Neural progenitor cell (in vitro differentiated cells): ENCODE results near the gene CGB2. TPM values are rescaled to one million over a fixed set of nuclear protein-coding genes. Genes with fewer than 3 reads are reported as not detected.
A peak's percentile ranks its signal among the peaks of the same experiment; 100 is the strongest.
"Not testable (repeated sequence)": the region's sequence is repeated elsewhere in the genome, so short reads cannot be mapped to it uniquely, and the experiment has no call there.

ENCODE experiments used
- DNase-seq: peaks from one replicate; pipeline ENCODE4 v3.0.0-alpha.2; 2016; ENCODE audit warnings: low spot score
- H2AFZ ChIP-seq: fragments of 200-600 bp; sonication (generic); replicated peaks from 2 replicates; pipeline ENCODE4 v1.6.1; 2016; ENCODE audit warnings: antibody characterized with exemption
- H3F3A ChIP-seq: fragments of 200-600 bp; sonication (generic); 2 replicates; pipeline ENCODE4 v1.6.1; 2016; ENCODE audit warnings: antibody characterized with exemption, low read depth
- H3K27ac ChIP-seq: fragments of 200-600 bp; sonication (generic); 2 replicates; pipeline ENCODE4 v1.5.1; 2016; ENCODE audit warnings: mild to moderate bottlenecking
- H3K27me3 ChIP-seq: fragments of 200-600 bp; sonication (generic); 2 replicates; pipeline ENCODE4 v1.6.1; 2016; ENCODE audit warnings: mild to moderate bottlenecking, moderate library complexity
- H3K36me3 ChIP-seq: fragments of 200-600 bp; sonication (generic); 2 replicates; pipeline ENCODE4 v1.5.1; 2016
- H3K4me1 ChIP-seq: fragments of 200-600 bp; sonication (generic); 2 replicates; pipeline ENCODE4 v1.6.1; 2016; ENCODE audit warnings: mixed run types
- H3K4me2 ChIP-seq: fragments of 200-600 bp; sonication (generic); 2 replicates; pipeline ENCODE4 v1.6.1; 2016
- H3K4me3 ChIP-seq: fragments of 200-600 bp; sonication (generic); 2 replicates; pipeline ENCODE4 v1.5.1; 2016
- H3K79me2 ChIP-seq: fragments of 200-600 bp; sonication (generic); 2 replicates; pipeline ENCODE4 v1.6.1; 2016; ENCODE audit warnings: low read depth
- H3K9ac ChIP-seq: fragments of 200-600 bp; sonication (generic); 2 replicates; pipeline ENCODE4 v1.6.1; 2016
- H3K9me3 ChIP-seq: fragments of 200-600 bp; sonication (generic); 2 replicates; pipeline ENCODE4 v1.5.1; 2016; ENCODE audit warnings: low read depth
- H4K20me1 ChIP-seq: fragments of 200-600 bp; sonication (generic); 2 replicates; pipeline ENCODE4 v1.6.1; 2016; ENCODE audit warnings: low read depth
- H3K27ac Mint-ChIP-seq: 3 replicates; pipeline ENCODE4 v1.8.0; 2021; ENCODE audit warnings: mixed read lengths
- H3K27me3 Mint-ChIP-seq: 2 replicates; pipeline ENCODE4 v1.8.0; 2022; ENCODE audit warnings: low read depth, mild to moderate bottlenecking, inconsistent platforms, moderate library complexity, mixed read lengths; ENCODE audit not compliant: insufficient read depth
- H3K36me3 Mint-ChIP-seq: 3 replicates; pipeline ENCODE4 v1.8.0; 2021; ENCODE audit warnings: mixed read lengths
- H3K4me1 Mint-ChIP-seq: 3 replicates; pipeline ENCODE4 v1.8.0; 2021; ENCODE audit warnings: mixed read lengths
- H3K4me3 Mint-ChIP-seq: 3 replicates; pipeline ENCODE4 v1.8.0; 2021; ENCODE audit warnings: mild to moderate bottlenecking, moderate library complexity, mixed read lengths
- H3K9me3 Mint-ChIP-seq: 3 replicates; pipeline ENCODE4 v1.8.0; 2020; ENCODE audit warnings: mixed read lengths
- CTCF ChIP-seq: fragments of 200-600 bp; sonication (generic); IDR thresholded peaks from 2 replicates; pipeline ENCODE4 v1.5.1; 2017; ENCODE audit warnings: antibody characterized with exemption, mild to moderate bottlenecking
- EZH2 ChIP-seq: fragments of 200-600 bp; sonication (generic); IDR thresholded peaks from 2 replicates; pipeline ENCODE4 v1.6.1; 2017; ENCODE audit warnings: antibody characterized with exemption, mild to moderate bottlenecking, moderate library complexity
- EZH2phosphoT487 ChIP-seq: fragments of 200-600 bp; sonication (generic); IDR thresholded peaks from 2 replicates; pipeline ENCODE4 v1.6.1; 2017; ENCODE audit warnings: antibody characterized with exemption
- total RNA-seq: library from RNA; depleted of rRNA; stranded (reverse); fragments of >200 nt; gene quantifications from 2 replicates; pipeline ENCODE4 v1.2.3, GENCODE V29; 2015; ENCODE audit warnings: low replicate concordance

Gene CGB2
- total RNA-seq, 1 donor from 2014 or later: not detected

DNA sequence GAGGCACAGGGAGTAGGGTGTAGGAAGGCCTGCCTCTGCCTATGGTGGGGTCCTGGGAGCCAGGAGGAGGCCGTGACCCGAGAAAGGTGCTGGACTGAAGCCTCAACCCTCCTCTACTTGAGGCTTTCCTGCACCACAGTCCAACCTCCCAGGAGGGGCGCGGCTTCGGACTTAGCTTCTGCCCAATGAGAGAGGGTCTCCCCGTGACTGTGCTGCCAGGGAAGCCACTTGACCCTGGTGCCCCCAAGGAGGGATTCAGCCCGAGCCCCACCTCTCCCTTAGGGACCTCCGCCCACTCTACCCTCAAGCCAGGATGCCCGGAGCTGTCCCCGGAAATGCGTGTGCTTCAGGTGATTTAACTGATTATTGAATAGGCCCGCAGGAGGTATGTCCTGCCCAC lies 17.3 kb downstream of the CGB2 start, which contains the start of gene CGB8:
TSS of gene CGB8 (minus strand) at position 101 of the 400 bp plus-strand sequence. CDS start 372 bp downstream, outside the sequence.
- not testable (repeated sequence) for H4K20me1 ChIP-seq, H3K27ac ChIP-seq, H3K9me3 Mint-ChIP-seq, H3K4me1 ChIP-seq, H3K4me3 ChIP-seq, H3K36me3 Mint-ChIP-seq, H3K27me3 Mint-ChIP-seq, H3K79me2 ChIP-seq, H3F3A ChIP-seq, DNase-seq, H3K27me3 ChIP-seq, H3K4me1 Mint-ChIP-seq, H3K9me3 ChIP-seq, H3K9ac ChIP-seq, H3K36me3 ChIP-seq, H2AFZ ChIP-seq, H3K4me2 ChIP-seq, H3K27ac Mint-ChIP-seq, H3K4me3 Mint-ChIP-seq

DNA sequence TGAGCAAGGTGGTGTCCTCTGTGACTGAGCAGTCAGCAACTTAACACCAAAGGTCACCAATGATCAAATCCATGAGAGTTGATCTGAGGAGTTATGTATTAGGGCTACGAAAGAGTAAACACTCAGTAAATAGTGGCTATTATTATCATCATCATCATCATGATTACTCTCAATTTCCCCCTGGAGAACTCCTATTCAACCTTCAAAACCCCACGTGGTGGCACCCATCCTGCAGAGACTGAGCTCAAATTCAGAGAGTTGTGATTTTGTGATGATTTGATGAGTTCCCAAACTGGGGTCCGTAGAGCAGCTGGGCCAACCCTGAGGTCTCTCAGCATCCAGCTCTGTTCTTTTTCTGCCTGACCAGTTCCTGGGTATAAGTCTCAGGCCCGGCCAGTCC lies 18.1 kb downstream of the CGB2 start:
- not testable (repeated sequence) for H3K9me3 ChIP-seq, H3K27ac Mint-ChIP-seq, H3K4me1 Mint-ChIP-seq, H3K9me3 Mint-ChIP-seq, H3K4me1 ChIP-seq, H3K27me3 Mint-ChIP-seq, H3K4me3 Mint-ChIP-seq, H3K36me3 ChIP-seq, H3K27me3 ChIP-seq, H4K20me1 ChIP-seq, H3K79me2 ChIP-seq, H3K4me2 ChIP-seq, H3K36me3 Mint-ChIP-seq, H2AFZ ChIP-seq, H3K9ac ChIP-seq, H3K4me3 ChIP-seq, H3F3A ChIP-seq, H3K27ac ChIP-seq, DNase-seq

DNA sequence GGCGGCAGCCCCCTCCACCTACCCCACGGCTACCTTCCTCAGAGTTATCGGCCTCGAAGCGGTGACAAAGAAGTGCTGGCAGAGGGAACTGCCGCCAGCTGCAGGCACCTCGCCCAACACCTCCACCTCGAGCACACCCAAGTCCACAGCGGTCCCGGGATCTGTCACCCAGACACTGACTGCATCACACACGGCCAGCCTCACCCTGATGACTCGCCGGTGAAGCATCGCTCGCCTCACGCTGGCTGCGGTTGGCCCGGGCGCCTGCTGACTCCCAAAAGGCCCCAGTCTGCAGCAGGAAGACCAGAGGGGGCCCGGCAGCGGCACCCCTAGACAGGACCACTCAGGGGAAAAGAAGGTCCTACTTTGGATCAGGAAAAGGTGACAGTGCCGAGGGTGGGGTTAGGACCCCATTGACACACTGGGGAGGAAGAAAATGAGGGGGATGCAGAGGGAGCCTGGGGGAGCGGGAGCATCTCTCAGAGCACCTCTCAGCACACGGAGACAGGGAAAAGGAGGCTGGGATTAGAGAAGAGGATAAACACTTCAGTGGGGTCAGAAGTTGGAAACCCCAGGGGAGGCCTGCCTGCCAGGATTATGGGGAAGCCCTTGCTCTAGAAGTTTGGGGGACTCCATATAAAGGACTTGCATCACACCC lies 18.8 kb downstream of the CGB2 start:
- H3K36me3 ChIP-seq, H3K9ac ChIP-seq, H3K4me1 Mint-ChIP-seq, H3K27me3 Mint-ChIP-seq, H3K27ac ChIP-seq, H3K4me3 ChIP-seq, H3K4me2 ChIP-seq, H3K27me3 ChIP-seq, H4K20me1 ChIP-seq, H3K36me3 Mint-ChIP-seq, H3K79me2 ChIP-seq, H3K4me3 Mint-ChIP-seq, DNase-seq, H3K4me1 ChIP-seq, H3F3A ChIP-seq, H3K27ac Mint-ChIP-seq, H3K9me3 Mint-ChIP-seq, H3K9me3 ChIP-seq, H2AFZ ChIP-seq: not testable (repeated sequence)

- Histone ChIP-seq H3K79me2 (no peaks in the 10 kb centered on the region), H3K4me3 (peak overlapping the region; percentile 48), H2AFZ (peak overlapping the region; percentile 75), H3K4me1 (peaks cover 13% of the 10 kb centered on the region), H3F3A (no peaks in the 10 kb centered on the region), H3K9me3 (no peaks in the 10 kb centered on the region), H3K27ac (no peak overlapping the region), H3K4me2 (peak overlapping the region; percentile 76), H3K9ac (no peak overlapping the region), H4K20me1 (peaks cover 5% of the 10 kb centered on the region), H3K36me3 (no peaks in the 10 kb centered on the region), H3K27me3 (peaks cover 64% of the 10 kb centered on the region)
- TF ChIP-seq EZH2 (peak; percentile 84), CTCF (peak; percentile 52), EZH2phosphoT487 (peak; percentile 85)
- Mint-ChIP-seq H3K9me3 (no peaks in the 10 kb centered on the region), H3K36me3 (no peaks in the 10 kb centered on the region), H3K4me3 (peak overlapping the region; percentile 78), H3K4me1 (peaks cover 22% of the 10 kb centered on the region), H3K27ac (no peak overlapping the region), H3K27me3 (peaks cover 40% of the 10 kb centered on the region)
- peak; percentile 87 for DNase-seq
These were observed 24.6 kb downstream of the CGB2 start for GRCh38 chr19:49056101-49056901.
